ENCODE results near the gene BEND5. TPM values are rescaled to one million over a fixed set of nuclear protein-coding genes. Genes with fewer than 3 reads are reported as not detected.

BEND5 gene
- total and polyA plus RNA-seq, 4 donors: 1.3 to 10.1 (median 6.3) TPM

- DNase-seq: peak; percentile 66 to 86 (median 79)
- no peak for TF ChIP-seq CTCF (IDR thresholded peaks at IDR 0.05; ENCODE audit: control extremely low read depth, extremely low read depth)
These were observed 31.0 kb upstream of the BEND5 start for GRCh38 chr1:48807554-48808260.

GRCh38 chr1:48803474-48803873, 26.8 kb upstream of the BEND5 start:
- Histone ChIP-seq H3K4me1 (ENCODE audit: control insufficient read depth in 5 of 5, insufficient read depth in 5 of 5, low read length in 5 of 5) (peaks cover 0 to 18% (median 3%) of the 10 kb centered on the region in 5 donors), H3K27ac (ENCODE audit: low read depth in 1 of 2, low read length in 1 of 2) (no peak overlapping the region), H3K36me3 (ENCODE audit: control insufficient read depth in 4 of 4, insufficient read depth in 4 of 4, low read length in 4 of 4) (no peaks in the 10 kb centered on the region), H3K4me3 (no peak overlapping the region), H3K9me3 (ENCODE audit: control insufficient read depth in 4 of 4, insufficient read depth in 3 of 4, low read length in 3 of 4) (peaks cover 0 to 3% (median 1%) of the 10 kb centered on the region in 4 donors), H3K27me3 (ENCODE audit: control insufficient read depth in 3 of 3, insufficient read depth in 3 of 3, low read length in 2 of 3) (no peaks in the 10 kb centered on the region), H3K9ac (ENCODE audit: insufficient read depth in 1 of 2, low read length in 2 of 2) (no peak overlapping the region)
- ATAC-seq (ENCODE audit: insufficient read depth, low FRiP score): no peak
- DNase-seq: no peak
- TF ChIP-seq CTCF (IDR thresholded peaks at IDR 0.05; ENCODE audit: control extremely low read depth, extremely low read depth): no peak

More at GRCh38 chr1:48807554-48808260, 31.0 kb upstream of the BEND5 start:
- Histone ChIP-seq H3K36me3 (ENCODE audit: control insufficient read depth in 4 of 4, insufficient read depth in 4 of 4, low read length in 4 of 4) (no peaks in the 10 kb centered on the region), H3K9me3 (ENCODE audit: control insufficient read depth in 4 of 4, insufficient read depth in 3 of 4, low read length in 3 of 4) (peaks cover 0 to 3% (median 0%) of the 10 kb centered on the region in 4 donors), H3K9ac (ENCODE audit: insufficient read depth in 1 of 2, low read length in 2 of 2) (no peak overlapping the region), H3K4me3 (no peak overlapping the region), H3K27me3 (ENCODE audit: control insufficient read depth in 3 of 3, insufficient read depth in 3 of 3, low read length in 2 of 3) (no peaks in the 10 kb centered on the region), H3K27ac (ENCODE audit: low read depth in 1 of 2, low read length in 1 of 2) (no peak overlapping the region), H3K4me1 (ENCODE audit: control insufficient read depth in 5 of 5, insufficient read depth in 5 of 5, low read length in 5 of 5) (peaks cover 0 to 20% (median 3%) of the 10 kb centered on the region in 5 donors)
- no peak for ATAC-seq (ENCODE audit: insufficient read depth, low FRiP score)
- WGBS, 2 donors: 62 to 84% methylated on average over 4 of the region's 4 CpGs

- 0 to 36% methylated on average over 1 of the region's 1 CpG for WGBS, 2 donors
- Histone ChIP-seq H3K27me3 (ENCODE audit: control insufficient read depth in 3 of 3, insufficient read depth in 3 of 3, low read length in 2 of 3) (no peaks in the 10 kb centered on the region), H3K9ac (ENCODE audit: insufficient read depth in 1 of 2, low read length in 2 of 2) (no peak overlapping the region), H3K27ac (ENCODE audit: low read depth in 1 of 2, low read length in 1 of 2) (no peak overlapping the region), H3K9me3 (ENCODE audit: control insufficient read depth in 4 of 4, insufficient read depth in 3 of 4, low read length in 3 of 4) (no peaks in the 10 kb centered on the region), H3K36me3 (ENCODE audit: control insufficient read depth in 4 of 4, insufficient read depth in 4 of 4, low read length in 4 of 4) (no peaks in the 10 kb centered on the region), H3K4me1 (ENCODE audit: control insufficient read depth in 5 of 5, insufficient read depth in 5 of 5, low read length in 5 of 5) (peaks cover 0 to 25% (median 9%) of the 10 kb centered on the region in 5 donors), H3K4me3 (no peak overlapping the region)
- ATAC-seq (ENCODE audit: insufficient read depth, low FRiP score) (no peak), DNase-seq (no peak)
- no peak for TF ChIP-seq CTCF (IDR thresholded peaks at IDR 0.05; ENCODE audit: control extremely low read depth, extremely low read depth)
These were observed 18.1 kb upstream of the BEND5 start for GRCh38 chr1:48794816-48795215.
